ENCODE results near the gene ACBD3.

The ACBD3 gene

GRCh38 chr1:226223786-226224244 lies 37.3 kb upstream of the ACBD3 start:
- WGBS, result 2% methylated on average over 42 of the region's 55 CpGs
- no peaks in the 10 kb centered on the region for H3K36me3 ChIP-seq (ENCODE audit: control insufficient read depth in 1 of 2, insufficient read depth in 2 of 2, low read depth in 1 of 2, low read length in 2 of 2)
- no peak overlapping the region for H2BK15ac ChIP-seq (ENCODE audit: low read depth, poor library complexity, severe bottlenecking)
- no peak overlapping the region for H2BK120ac ChIP-seq (ENCODE audit: low read depth, low read length)
- H3K18ac ChIP-seq (ENCODE audit: low read depth in 1 of 2, low read length in 2 of 2), result peak overlapping the region in 1 of 2 experiments; percentile 43
- peak overlapping the region; percentile 88 for H2AFZ ChIP-seq (ENCODE audit: low read depth, low read length)
- H3K4me1 ChIP-seq (ENCODE audit: control insufficient read depth, insufficient read depth, low read depth, low read length), result peaks cover 9% of the 10 kb centered on the region
- H3K27ac ChIP-seq (ENCODE audit: low read length, poor library complexity, severe bottlenecking), result no peak overlapping the region
- peak overlapping the region; percentile 67 to 71 for H3K4me3 ChIP-seq (ENCODE audit: insufficient read depth in 1 of 2, low read depth in 1 of 2, low read length in 2 of 2)
- H3K9me3 ChIP-seq (ENCODE audit: control insufficient read depth, low read length), result no peaks in the 10 kb centered on the region
- no peak overlapping the region for H2AK5ac ChIP-seq (ENCODE audit: low read length, severe bottlenecking)
- DNase-seq, result peak; percentile 17
- no peak overlapping the region for H3K9ac ChIP-seq (ENCODE audit: low read length)
- H3K23ac ChIP-seq (ENCODE audit: low read length in 2 of 2), result peak overlapping the region in 1 of 2 experiments; percentile 97
- H3K79me1 ChIP-seq (replicated peaks; ENCODE audit: low read length, poor library complexity, severe bottlenecking), result no peaks in the 10 kb centered on the region
- H2BK12ac ChIP-seq (ENCODE audit: low read length in 2 of 2), result no peak overlapping the region
- H3K4me2 ChIP-seq (ENCODE audit: low read length, poor library complexity, severe bottlenecking), result peak overlapping the region; percentile 100
- H3K27me3 ChIP-seq (ENCODE audit: control insufficient read depth in 1 of 2, insufficient read depth in 1 of 2, low read length in 2 of 2), result peaks cover 16 to 28% of the 10 kb centered on the region in 2 experiments
- no peak overlapping the region for H2BK5ac ChIP-seq (ENCODE audit: low read depth, low read length, poor library complexity, severe bottlenecking)
- no peak overlapping the region for H3K14ac ChIP-seq (ENCODE audit: low read length in 2 of 2)
- H4K8ac ChIP-seq (ENCODE audit: low read length), result no peak overlapping the region
- no peak overlapping the region for H3K4ac ChIP-seq (ENCODE audit: low read depth in 1 of 2, low read length in 2 of 2)
- H4K91ac ChIP-seq (ENCODE audit: low read length), result no peak overlapping the region

GRCh38 chr1:226223157-226223785 lies 36.7 kb upstream of the ACBD3 start, which contains the start of gene MIXL1:
Gene MIXL1, plus strand, starts transcription at chr1:226223664. Its CDS starts 18 bp downstream, at chr1:226223682.
- DNase-seq, result peak; percentile 23
- no peak within 1 kb of the TSS for H2BK12ac ChIP-seq (ENCODE audit: low read length in 2 of 2)
- peak within 1 kb of the TSS; percentile 88 for H2AFZ ChIP-seq (ENCODE audit: low read depth, low read length)
- peak within 1 kb of the TSS in 1 of 2 experiments; percentile 50 for H3K18ac ChIP-seq (ENCODE audit: low read depth in 1 of 2, low read length in 2 of 2)
- H3K27ac ChIP-seq (ENCODE audit: low read length, poor library complexity, severe bottlenecking), result no peak within 1 kb of the TSS
- no peak within 1 kb of the TSS for H3K9ac ChIP-seq (ENCODE audit: low read length)
- no peaks in the 10 kb centered on the region for H3K36me3 ChIP-seq (ENCODE audit: control insufficient read depth in 1 of 2, insufficient read depth in 2 of 2, low read depth in 1 of 2, low read length in 2 of 2)
- H2AK5ac ChIP-seq (ENCODE audit: low read length, severe bottlenecking), result no peak within 1 kb of the TSS
- no peak within 1 kb of the TSS for H3K14ac ChIP-seq (ENCODE audit: low read length in 2 of 2)
- H3K79me1 ChIP-seq (replicated peaks; ENCODE audit: low read length, poor library complexity, severe bottlenecking), result no peaks in the 10 kb centered on the region
- H3K9me3 ChIP-seq (ENCODE audit: control insufficient read depth, low read length), result no peaks in the 10 kb centered on the region
- peaks cover 9% of the 10 kb centered on the region for H3K4me1 ChIP-seq (ENCODE audit: control insufficient read depth, insufficient read depth, low read depth, low read length)
- H3K27me3 ChIP-seq (ENCODE audit: control insufficient read depth in 1 of 2, insufficient read depth in 1 of 2, low read length in 2 of 2), result peaks cover 16 to 28% of the 10 kb centered on the region in 2 experiments
- no peak within 1 kb of the TSS for H2BK120ac ChIP-seq (ENCODE audit: low read depth, low read length)
- H3K4me2 ChIP-seq (ENCODE audit: low read length, poor library complexity, severe bottlenecking), result peak within 1 kb of the TSS; percentile 100
- H3K4me3 ChIP-seq (ENCODE audit: insufficient read depth in 1 of 2, low read depth in 1 of 2, low read length in 2 of 2), result peak within 1 kb of the TSS; percentile 67 to 71
- 2% methylated on average over 53 of the region's 62 CpGs for WGBS
- peak within 1 kb of the TSS; percentile 37 for H4K8ac ChIP-seq (ENCODE audit: low read length)
- H2BK15ac ChIP-seq (ENCODE audit: low read depth, poor library complexity, severe bottlenecking), result no peak within 1 kb of the TSS
- no peak within 1 kb of the TSS for H2BK5ac ChIP-seq (ENCODE audit: low read depth, low read length, poor library complexity, severe bottlenecking)
- no peak within 1 kb of the TSS for H4K91ac ChIP-seq (ENCODE audit: low read length)
- peak within 1 kb of the TSS in 1 of 2 experiments; percentile 30 for H3K4ac ChIP-seq (ENCODE audit: low read depth in 1 of 2, low read length in 2 of 2)
- peak within 1 kb of the TSS in 1 of 2 experiments; percentile 97 for H3K23ac ChIP-seq (ENCODE audit: low read length in 2 of 2)

- Histone ChIP-seq H2BK12ac (ENCODE audit: low read length in 2 of 2) (no peak overlapping the region), H3K36me3 (ENCODE audit: control insufficient read depth in 1 of 2, insufficient read depth in 2 of 2, low read depth in 1 of 2, low read length in 2 of 2) (no peaks in the 10 kb centered on the region), H2BK120ac (ENCODE audit: low read depth, low read length) (no peak overlapping the region), H3K4me3 (ENCODE audit: insufficient read depth in 1 of 2, low read depth in 1 of 2, low read length in 2 of 2) (no peak overlapping the region), H3K9me3 (ENCODE audit: control insufficient read depth, low read length) (no peaks in the 10 kb centered on the region), H3K4me2 (ENCODE audit: low read length, poor library complexity, severe bottlenecking) (no peak overlapping the region), H3K18ac (ENCODE audit: low read depth in 1 of 2, low read length in 2 of 2) (no peak overlapping the region), H3K14ac (ENCODE audit: low read length in 2 of 2) (no peak overlapping the region), H2BK15ac (ENCODE audit: low read depth, poor library complexity, severe bottlenecking) (no peak overlapping the region), H4K8ac (ENCODE audit: low read length) (no peak overlapping the region), H2BK5ac (ENCODE audit: low read depth, low read length, poor library complexity, severe bottlenecking) (no peak overlapping the region), H3K4me1 (ENCODE audit: control insufficient read depth, insufficient read depth, low read depth, low read length) (peaks cover 9% of the 10 kb centered on the region), H3K79me1 (replicated peaks; ENCODE audit: low read length, poor library complexity, severe bottlenecking) (no peaks in the 10 kb centered on the region), H3K27ac (ENCODE audit: low read length, poor library complexity, severe bottlenecking) (no peak overlapping the region), H4K91ac (ENCODE audit: low read length) (no peak overlapping the region), H3K27me3 (ENCODE audit: control insufficient read depth in 1 of 2, insufficient read depth in 1 of 2, low read length in 2 of 2) (peaks cover 16 to 28% of the 10 kb centered on the region in 2 experiments), H3K23ac (ENCODE audit: low read length in 2 of 2) (no peak overlapping the region), H2AFZ (ENCODE audit: low read depth, low read length) (no peak overlapping the region), H3K4ac (ENCODE audit: low read depth in 1 of 2, low read length in 2 of 2) (no peak overlapping the region), H2AK5ac (ENCODE audit: low read length, severe bottlenecking) (no peak overlapping the region), H3K9ac (ENCODE audit: low read length) (no peak overlapping the region)
- no peak for DNase-seq
- 91% methylated on average over 10 of the region's 10 CpGs for WGBS
Measured at GRCh38 chr1:226222686-226223085, 36.1 kb upstream of the ACBD3 start.

GRCh38 chr1:226220473-226221189 lies 34.1 kb upstream of the ACBD3 start:
- no peak overlapping the region for H2BK5ac ChIP-seq (ENCODE audit: low read depth, low read length, poor library complexity, severe bottlenecking)
- H4K8ac ChIP-seq (ENCODE audit: low read length), result no peak overlapping the region
- no peaks in the 10 kb centered on the region for H3K36me3 ChIP-seq (ENCODE audit: control insufficient read depth in 1 of 2, insufficient read depth in 2 of 2, low read depth in 1 of 2, low read length in 2 of 2)
- no peak overlapping the region for H3K4me2 ChIP-seq (ENCODE audit: low read length, poor library complexity, severe bottlenecking)
- H3K4ac ChIP-seq (ENCODE audit: low read depth in 1 of 2, low read length in 2 of 2), result no peak overlapping the region
- H2AFZ ChIP-seq (ENCODE audit: low read depth, low read length), result no peak overlapping the region
- H2BK12ac ChIP-seq (ENCODE audit: low read length in 2 of 2), result no peak overlapping the region
- H2AK5ac ChIP-seq (ENCODE audit: low read length, severe bottlenecking), result no peak overlapping the region
- H3K18ac ChIP-seq (ENCODE audit: low read depth in 1 of 2, low read length in 2 of 2), result no peak overlapping the region
- H4K91ac ChIP-seq (ENCODE audit: low read length), result no peak overlapping the region
- H3K9me3 ChIP-seq (ENCODE audit: control insufficient read depth, low read length), result no peaks in the 10 kb centered on the region
- no peak for DNase-seq
- H3K27me3 ChIP-seq (ENCODE audit: control insufficient read depth in 1 of 2, insufficient read depth in 1 of 2, low read length in 2 of 2), result peaks cover 16 to 24% of the 10 kb centered on the region in 2 experiments
- no peak overlapping the region for H2BK15ac ChIP-seq (ENCODE audit: low read depth, poor library complexity, severe bottlenecking)
- no peaks in the 10 kb centered on the region for H3K79me1 ChIP-seq (replicated peaks; ENCODE audit: low read length, poor library complexity, severe bottlenecking)
- no peak overlapping the region for H3K27ac ChIP-seq (ENCODE audit: low read length, poor library complexity, severe bottlenecking)
- H3K23ac ChIP-seq (ENCODE audit: low read length in 2 of 2), result no peak overlapping the region
- WGBS, result 26% methylated on average over 10 of the region's 11 CpGs
- H3K4me1 ChIP-seq (ENCODE audit: control insufficient read depth, insufficient read depth, low read depth, low read length), result peaks cover 9% of the 10 kb centered on the region
- H3K9ac ChIP-seq (ENCODE audit: low read length), result no peak overlapping the region
- no peak overlapping the region for H3K4me3 ChIP-seq (ENCODE audit: insufficient read depth in 1 of 2, low read depth in 1 of 2, low read length in 2 of 2)
- no peak overlapping the region for H2BK120ac ChIP-seq (ENCODE audit: low read depth, low read length)
- H3K14ac ChIP-seq (ENCODE audit: low read length in 2 of 2), result no peak overlapping the region

All from mesenchymal stem cell (in vitro differentiated cells and primary cell).